ENCODE data around the gene FBXL15.

The FBXL15 gene

GRCh38 chr10:102460836-102461186, 40.2 kb downstream of the FBXL15 start:
- no peak for DNase-seq

- DNase-seq: peak; percentile 96
Observed at GRCh38 chr10:102461187-102462054, 40.8 kb downstream of the FBXL15 start.

- DNase-seq: no peak
Observed at GRCh38 chr10:102462512-102463054, 41.9 kb downstream of the FBXL15 start.

GRCh38 chr10:102463983-102464382, 43.3 kb downstream of the FBXL15 start:
- no peak for DNase-seq

- no peak for DNase-seq
Observed at GRCh38 chr10:102465466-102465865, 44.8 kb downstream of the FBXL15 start.

- DNase-seq: no peak
Observed at GRCh38 chr10:102467318-102467717, 46.7 kb downstream of the FBXL15 start.

GRCh38 chr10:102467971-102468438, 47.4 kb downstream of the FBXL15 start:
- no peak for DNase-seq

- DNase-seq: no peak
Observed at GRCh38 chr10:102468683-102469082, 48.0 kb downstream of the FBXL15 start.

- no peak for DNase-seq
Observed at GRCh38 chr10:102470579-102471546, 50.2 kb downstream of the FBXL15 start.
